Type B pancreatic cell (in vitro differentiated cells): ENCODE measurements around the gene DLX2. TPM values are rescaled to one million over a fixed set of nuclear protein-coding genes. Genes with fewer than 3 reads are reported as not detected.

ENCODE experiments used
- DNase-seq: peaks from one replicate; pipeline ENCODE4 v3.0.0; 2021; ENCODE audit warnings: mixed read lengths; ENCODE audit not compliant: unreplicated experiment; ENCODE audit errors: extremely low spot score
- H3K27ac Mint-ChIP-seq: 2 replicates; pipeline ENCODE4 v1.8.0; 2021; ENCODE audit warnings: mild to moderate bottlenecking, mixed read lengths
- H3K27me3 Mint-ChIP-seq: 2 replicates; pipeline ENCODE4 v1.8.0; 2021; ENCODE audit warnings: mixed read lengths
- H3K36me3 Mint-ChIP-seq: 2 replicates; pipeline ENCODE4 v1.8.0; 2021; ENCODE audit warnings: mixed read lengths
- H3K4me1 Mint-ChIP-seq: one replicate; pipeline ENCODE4 v1.8.0; 2021; ENCODE audit warnings: mixed read lengths; ENCODE audit not compliant: unreplicated experiment
- H3K4me3 Mint-ChIP-seq: 2 replicates; pipeline ENCODE4 v1.8.0; 2021; ENCODE audit warnings: mild to moderate bottlenecking, mixed read lengths
- H3K9me3 Mint-ChIP-seq: 2 replicates; pipeline ENCODE4 v1.8.0; 2021; ENCODE audit warnings: mixed read lengths
- CTCF ChIP-seq: fragments of 200-600 bp; sonication (generic); conservative IDR thresholded peaks from 2 replicates; pipeline ENCODE4 v1.5.0; 2021; ENCODE audit warnings: antibody characterized with exemption, mild to moderate bottlenecking
- total RNA-seq: library from RNA; stranded (reverse); gene quantifications from 2 replicates; pipeline ENCODE4 v1.2.1, GENCODE V29; 2021; ENCODE audit warnings: low replicate concordance

DLX2 gene
- total RNA-seq, 1 donor from 2014 or later: 6.9 TPM

GRCh38 chr2:172052000-172052983, 50.4 kb downstream of the DLX2 start:
- TF ChIP-seq CTCF: no peak
- no peaks in the 10 kb centered on the region for H3K9me3 Mint-ChIP-seq
- peaks cover 20% of the 10 kb centered on the region for H3K27me3 Mint-ChIP-seq
- H3K4me1 Mint-ChIP-seq: peaks cover 31% of the 10 kb centered on the region
- no peak overlapping the region for H3K27ac Mint-ChIP-seq
- peak overlapping the region; percentile 57 for H3K4me3 Mint-ChIP-seq
- DNase-seq: no peak
- H3K36me3 Mint-ChIP-seq: no peaks in the 10 kb centered on the region

DNA sequence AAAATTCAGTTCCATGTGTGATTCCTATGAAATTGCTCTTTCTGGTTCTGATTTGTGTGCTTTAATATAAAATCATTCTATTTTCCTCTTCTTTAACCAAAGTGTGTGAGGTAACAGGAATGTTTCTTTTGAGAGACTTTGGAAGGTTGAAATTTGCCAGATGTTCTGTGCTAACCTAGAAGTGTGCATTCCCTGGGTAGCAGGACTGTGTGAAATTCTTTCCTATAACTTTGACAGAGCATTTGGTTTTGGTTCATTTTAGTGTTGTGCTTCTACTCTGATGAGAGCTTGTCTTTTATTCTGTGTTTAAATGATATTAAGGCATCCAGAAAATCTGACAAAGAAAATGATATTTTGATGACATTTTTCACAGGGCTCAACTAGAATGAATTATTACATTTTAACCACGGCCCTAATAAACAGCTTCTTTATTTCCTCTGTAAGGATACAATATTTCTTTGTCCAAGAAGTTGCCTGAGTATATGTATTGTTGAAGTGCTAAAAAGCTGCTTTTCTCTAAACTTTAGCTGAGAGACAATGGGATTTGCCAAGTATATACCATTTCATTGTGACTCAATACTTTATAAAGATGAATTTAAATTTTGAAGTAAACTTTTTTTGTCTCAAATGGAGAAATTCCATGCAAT, 52.1 kb downstream of the DLX2 start:
- peak overlapping the region; percentile 27 for H3K4me3 Mint-ChIP-seq
- H3K27ac Mint-ChIP-seq: peak overlapping the region; percentile 39

DNA sequence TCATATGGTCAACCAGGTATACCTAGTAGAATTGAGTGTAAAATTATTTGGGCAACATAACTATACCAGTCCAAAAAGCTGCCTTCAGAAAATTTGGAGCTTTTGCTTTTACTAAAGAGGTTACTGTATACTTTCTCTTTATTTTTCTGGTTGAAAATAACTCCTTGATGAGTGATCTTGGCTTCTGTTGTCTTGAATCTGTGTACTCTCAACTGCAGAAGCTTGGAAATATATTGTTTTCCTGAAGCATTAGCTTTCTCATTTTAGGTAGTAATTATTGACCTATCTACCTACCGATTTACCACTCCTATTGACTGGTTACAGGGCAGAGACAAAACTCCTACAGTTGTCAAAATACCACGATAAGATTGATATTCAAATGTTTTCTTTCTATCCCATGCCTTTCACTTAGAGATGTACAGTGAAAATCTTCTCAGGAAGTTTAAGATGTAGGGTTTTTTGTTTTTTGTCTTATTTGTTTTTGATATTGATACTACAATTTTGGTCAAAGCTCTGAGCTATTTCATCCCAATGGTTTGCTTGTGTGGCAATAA, 53.1 kb downstream of the DLX2 start:
- H3K36me3 Mint-ChIP-seq: no peaks in the 10 kb centered on the region
- peaks cover 9% of the 10 kb centered on the region for H3K27me3 Mint-ChIP-seq
- no peak for TF ChIP-seq CTCF
- H3K4me1 Mint-ChIP-seq: peaks cover 31% of the 10 kb centered on the region
- no peak overlapping the region for H3K4me3 Mint-ChIP-seq
- no peak for DNase-seq
- no peak overlapping the region for H3K27ac Mint-ChIP-seq
- no peaks in the 10 kb centered on the region for H3K9me3 Mint-ChIP-seq

More for the DNA sequence above, 52.1 kb downstream of the DLX2 start:
- Mint-ChIP-seq H3K4me1 (peaks cover 31% of the 10 kb centered on the region), H3K27me3 (peaks cover 13% of the 10 kb centered on the region), H3K9me3 (no peaks in the 10 kb centered on the region), H3K36me3 (no peaks in the 10 kb centered on the region)
- no peak for DNase-seq
- no peak for TF ChIP-seq CTCF

Other genes starting within 250 kb of the DLX2 start
- gene SLC25A12, start 208.7 kb downstream of the DLX2 start, total RNA-seq: 14.1 and 17.7 TPM in 2 replicates
- gene HAT1, start 180.4 kb downstream of the DLX2 start, total RNA-seq: 35.0 and 43.1 TPM in 2 replicates
- gene METAP1D, start 102.9 kb downstream of the DLX2 start, total RNA-seq: 2.2 and 10.4 TPM in 2 replicates
- 0.59 and 10.0 TPM in 2 replicates for gene DLX1, start 17.4 kb downstream of the DLX2 start, total RNA-seq